Smooth muscle cell (in vitro differentiated cells): ENCODE measurements around the gene TRIM63. TPM values are rescaled to one million over a fixed set of nuclear protein-coding genes. Genes with fewer than 3 reads are reported as not detected.

Source experiments
- DNase-seq: peaks from one replicate; lab custom pipeline; 2025; ENCODE audit not compliant: unreplicated experiment; lab: John Stamatoyannopoulos, UW
- H2AFZ ChIP-seq: fragments of 200-600 bp; sonication (generic); 2 replicates; pipeline ENCODE4 v1.6.0; 2016; ENCODE audit warnings: antibody characterized with exemption, low read depth, mild to moderate bottlenecking
- H3F3A ChIP-seq: fragments of 200-600 bp; sonication (generic); 2 replicates; pipeline ENCODE4 v1.6.0; 2017; ENCODE audit warnings: antibody characterized with exemption, low read depth
- H3K27ac ChIP-seq: fragments of 200-600 bp; sonication (generic); 2 replicates; pipeline ENCODE4 v1.5.1; 2016; ENCODE audit warnings: low read depth, mild to moderate bottlenecking
- H3K27me3 ChIP-seq: fragments of 200-600 bp; sonication (generic); 2 replicates; pipeline ENCODE4 v1.6.1; 2016; ENCODE audit warnings: low read depth, mild to moderate bottlenecking
- H3K36me3 ChIP-seq: fragments of 200-600 bp; sonication (generic); 2 replicates; pipeline ENCODE4 v1.5.1; 2016; ENCODE audit warnings: low read depth
- H3K4me1 ChIP-seq: fragments of 200-600 bp; sonication (generic); 2 replicates; pipeline ENCODE4 v1.5.1; 2016; ENCODE audit warnings: low read depth
- H3K4me2 ChIP-seq: fragments of 200-600 bp; sonication (generic); 2 replicates; pipeline ENCODE4 v1.6.0; 2016; ENCODE audit warnings: mild to moderate bottlenecking
- H3K4me3 ChIP-seq: fragments of 200-600 bp; sonication (generic); 2 replicates; pipeline ENCODE4 v1.5.1; 2016; ENCODE audit warnings: mild to moderate bottlenecking
- H3K79me2 ChIP-seq: fragments of 200-600 bp; sonication (generic); 2 replicates; pipeline ENCODE4 v1.6.0; 2016; ENCODE audit warnings: low read depth, mild to moderate bottlenecking
- H3K9ac ChIP-seq: fragments of 200-600 bp; sonication (generic); 2 replicates; pipeline ENCODE4 v1.6.0; 2016; ENCODE audit warnings: low read depth
- H3K9me3 ChIP-seq: fragments of 200-600 bp; sonication (generic); replicated peaks from 2 replicates; pipeline ENCODE4 v1.5.1; 2016; ENCODE audit warnings: low read depth
- H4K20me1 ChIP-seq: fragments of 200-600 bp; sonication (generic); 2 replicates; pipeline ENCODE4 v1.6.0; 2016; ENCODE audit warnings: low read depth
- WGBS: methylation state at CpG from one replicate; pipeline ENCODE4 v1.1.7; 2016; ENCODE audit warnings: low lambda C conversion rate; 5-methylcytosine and 5-hydroxymethylcytosine counted together
- polyA plus RNA-seq: library from polyadenylated mRNA; unstranded; fragments of >200 nt; fragmentation: Nextera tagmentation; extraction: Ambion mirVana; gene quantifications from 2 replicates; pipeline ENCODE4 v1.2.1, GENCODE V29; 2016
- total RNA-seq: library from RNA; depleted of rRNA; stranded (reverse); fragments of >200 nt; gene quantifications from 2 replicates; pipeline ENCODE4 v1.2.3, GENCODE V29; 2014
- TF ChIP-seq, protein P1 (sequence below): fragments of 200-600 bp; sonication (generic); IDR thresholded peaks from 2 replicates; pipeline ENCODE4 v1.5.1; 2017; ENCODE audit warnings: borderline replicate concordance, mild to moderate bottlenecking, antibody characterized with exemption; ENCODE audit not compliant: insufficient read depth, poor library complexity, severe bottlenecking

Gene TRIM63
- total and polyA plus RNA-seq, 2 experiments from 2014 or later, result 0.14 TPM; not detected in 1

DNA sequence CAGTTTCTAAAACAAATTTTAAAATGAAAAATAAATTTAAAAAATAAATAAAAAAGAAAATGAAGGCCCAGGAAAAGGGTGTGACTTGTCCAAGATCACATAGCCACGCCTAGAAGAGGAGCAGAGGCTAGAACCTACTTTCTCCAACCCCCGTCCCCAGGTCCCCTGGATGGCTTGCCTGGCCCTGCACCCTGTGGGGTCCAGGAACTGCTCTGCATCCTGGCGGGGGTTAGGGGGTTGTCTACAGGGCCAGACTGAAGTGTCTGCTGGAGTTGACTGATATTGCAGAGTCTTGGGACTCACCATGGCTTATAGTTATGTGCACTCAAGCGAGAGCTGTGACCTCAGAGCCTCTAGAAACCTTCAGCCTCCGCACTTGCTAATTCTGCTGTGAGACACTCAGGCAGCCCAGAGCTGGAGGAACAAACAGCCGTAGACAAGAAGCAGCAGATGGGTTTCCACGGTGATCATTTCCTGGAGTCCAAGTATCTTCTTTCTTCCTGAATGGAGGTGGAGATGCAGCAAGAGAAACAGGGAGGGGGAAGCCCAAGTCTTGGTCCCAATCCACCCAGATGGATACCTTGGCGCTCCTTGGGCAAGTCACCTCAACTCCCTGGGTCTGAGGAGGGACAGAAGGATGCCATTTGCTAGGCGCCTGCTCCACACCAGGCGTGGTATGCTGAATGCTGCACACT, 51.0 kb downstream of the TRIM63 start:
- TF ChIP-seq, protein P1, sequence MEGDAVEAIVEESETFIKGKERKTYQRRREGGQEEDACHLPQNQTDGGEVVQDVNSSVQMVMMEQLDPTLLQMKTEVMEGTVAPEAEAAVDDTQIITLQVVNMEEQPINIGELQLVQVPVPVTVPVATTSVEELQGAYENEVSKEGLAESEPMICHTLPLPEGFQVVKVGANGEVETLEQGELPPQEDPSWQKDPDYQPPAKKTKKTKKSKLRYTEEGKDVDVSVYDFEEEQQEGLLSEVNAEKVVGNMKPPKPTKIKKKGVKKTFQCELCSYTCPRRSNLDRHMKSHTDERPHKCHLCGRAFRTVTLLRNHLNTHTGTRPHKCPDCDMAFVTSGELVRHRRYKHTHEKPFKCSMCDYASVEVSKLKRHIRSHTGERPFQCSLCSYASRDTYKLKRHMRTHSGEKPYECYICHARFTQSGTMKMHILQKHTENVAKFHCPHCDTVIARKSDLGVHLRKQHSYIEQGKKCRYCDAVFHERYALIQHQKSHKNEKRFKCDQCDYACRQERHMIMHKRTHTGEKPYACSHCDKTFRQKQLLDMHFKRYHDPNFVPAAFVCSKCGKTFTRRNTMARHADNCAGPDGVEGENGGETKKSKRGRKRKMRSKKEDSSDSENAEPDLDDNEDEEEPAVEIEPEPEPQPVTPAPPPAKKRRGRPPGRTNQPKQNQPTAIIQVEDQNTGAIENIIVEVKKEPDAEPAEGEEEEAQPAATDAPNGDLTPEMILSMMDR, result no peak
- no peak overlapping the region for H3K9ac ChIP-seq
- no peak overlapping the region for H3K4me3 ChIP-seq
- H3K4me1 ChIP-seq, result peaks cover 29% of the 10 kb centered on the region
- no peak overlapping the region for H2AFZ ChIP-seq
- 58% methylated on average over 10 of the region's 10 CpGs for WGBS
- no peak for DNase-seq
- H3K79me2 ChIP-seq, result no peaks in the 10 kb centered on the region
- H3K9me3 ChIP-seq, result no peaks in the 10 kb centered on the region
- H3K27ac ChIP-seq, result peak overlapping the region; percentile 86
- no peaks in the 10 kb centered on the region for H3K27me3 ChIP-seq
- no peaks in the 10 kb centered on the region for H3K36me3 ChIP-seq
- peak overlapping the region; percentile 66 for H3K4me2 ChIP-seq
- H4K20me1 ChIP-seq, result no peaks in the 10 kb centered on the region
- peaks cover 17% of the 10 kb centered on the region for H3F3A ChIP-seq

DNA sequence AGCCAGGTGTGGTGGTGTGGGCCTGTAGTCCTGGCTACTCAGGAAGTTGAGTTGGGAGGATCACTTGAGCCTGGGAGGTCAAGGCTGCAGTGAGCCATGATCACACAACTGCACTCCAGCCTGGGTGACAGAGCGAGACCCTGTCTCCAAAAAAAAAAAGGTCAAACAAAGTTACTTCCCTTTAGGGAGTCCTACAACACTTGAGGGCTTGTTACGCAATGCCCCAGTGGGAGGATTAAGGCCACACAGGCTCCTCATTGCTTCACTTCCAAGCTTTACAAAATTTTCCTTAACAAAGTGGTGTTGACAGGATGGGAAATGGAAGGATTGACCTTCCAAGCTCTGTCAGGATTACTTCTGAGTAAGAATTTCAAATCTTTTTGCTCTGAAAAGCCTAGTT, 52.1 kb downstream of the TRIM63 start:
- no peaks in the 10 kb centered on the region for H3K36me3 ChIP-seq
- H3K27ac ChIP-seq, result peak overlapping the region; percentile 86
- TF ChIP-seq, protein P1, result no peak

DNA sequence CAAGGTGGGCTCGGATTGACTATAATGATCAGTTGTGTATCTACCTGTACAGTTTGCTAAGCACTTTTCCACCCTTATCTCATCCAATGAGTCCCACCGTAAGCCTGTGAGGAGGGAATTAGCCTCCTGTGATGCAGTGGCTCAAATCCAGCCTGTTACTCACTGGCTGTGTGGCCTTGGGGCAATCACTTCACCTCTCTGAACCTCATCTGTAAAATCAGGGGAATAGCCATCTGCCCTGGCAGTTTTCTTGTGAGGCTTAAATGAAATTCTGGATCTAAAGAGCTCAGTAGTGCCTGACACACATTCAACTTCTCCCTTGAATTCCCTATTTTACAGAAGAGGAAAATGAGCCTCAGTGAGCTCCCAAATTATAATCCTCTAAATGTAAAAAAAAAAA, 53.3 kb downstream of the TRIM63 start:
- TF ChIP-seq, protein P1, result no peak
- H3K9me3 ChIP-seq, result no peaks in the 10 kb centered on the region
- peaks cover 19% of the 10 kb centered on the region for H3K4me1 ChIP-seq
- H3K27me3 ChIP-seq, result no peaks in the 10 kb centered on the region
- H3K27ac ChIP-seq, result no peak overlapping the region
- H2AFZ ChIP-seq, result no peak overlapping the region
- WGBS, result 87% methylated on average over 2 of the region's 2 CpGs
- H3K79me2 ChIP-seq, result no peaks in the 10 kb centered on the region
- no peak for DNase-seq
- H3F3A ChIP-seq, result peaks cover 12% of the 10 kb centered on the region
- H3K4me3 ChIP-seq, result no peak overlapping the region
- H3K36me3 ChIP-seq, result no peaks in the 10 kb centered on the region
- H3K4me2 ChIP-seq, result no peak overlapping the region
- no peaks in the 10 kb centered on the region for H4K20me1 ChIP-seq
- no peak overlapping the region for H3K9ac ChIP-seq

More for the DNA sequence above, 52.1 kb downstream of the TRIM63 start:
- Histone ChIP-seq H3K9ac (no peak overlapping the region), H3K4me2 (no peak overlapping the region), H3K9me3 (no peaks in the 10 kb centered on the region), H3K79me2 (no peaks in the 10 kb centered on the region), H3K4me1 (peaks cover 23% of the 10 kb centered on the region), H2AFZ (no peak overlapping the region), H4K20me1 (no peaks in the 10 kb centered on the region), H3F3A (peaks cover 12% of the 10 kb centered on the region), H3K27me3 (no peaks in the 10 kb centered on the region), H3K4me3 (no peak overlapping the region)
- no peak for DNase-seq
- 46% methylated on average over 2 of the region's 2 CpGs for WGBS

DNA sequence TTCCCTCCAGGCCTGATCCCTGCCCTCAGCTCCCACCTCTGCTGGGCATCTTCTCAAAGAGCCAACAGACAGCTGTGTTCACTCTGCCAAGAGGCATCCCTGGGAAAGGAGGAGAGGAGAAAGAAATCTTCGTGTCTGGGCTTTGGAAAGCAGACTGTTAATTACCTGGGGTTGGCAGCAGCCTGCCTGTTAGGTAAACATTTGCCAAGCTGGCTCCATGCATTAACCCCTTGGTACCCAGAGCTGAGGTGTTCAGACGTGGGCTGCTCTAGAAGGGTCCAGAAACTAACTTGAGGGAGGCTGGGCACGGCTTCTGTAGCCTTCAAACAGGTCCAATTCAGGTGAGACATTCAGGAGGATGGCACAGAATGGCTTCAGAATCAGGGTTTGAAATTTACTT, 54.6 kb downstream of the TRIM63 start:
- H3K79me2 ChIP-seq, result no peaks in the 10 kb centered on the region
- H3K27me3 ChIP-seq, result no peaks in the 10 kb centered on the region
- H2AFZ ChIP-seq, result no peak overlapping the region
- no peak overlapping the region for H3K4me3 ChIP-seq
- H3K9me3 ChIP-seq, result no peaks in the 10 kb centered on the region
- H4K20me1 ChIP-seq, result no peaks in the 10 kb centered on the region
- H3F3A ChIP-seq, result peaks cover under 1% of the 10 kb centered on the region
- H3K36me3 ChIP-seq, result no peaks in the 10 kb centered on the region
- no peak overlapping the region for H3K9ac ChIP-seq
- TF ChIP-seq, protein P1, result no peak
- H3K27ac ChIP-seq, result no peak overlapping the region
- 58% methylated on average over 3 of the region's 3 CpGs for WGBS
- peaks cover 11% of the 10 kb centered on the region for H3K4me1 ChIP-seq
- no peak for DNase-seq
- no peak overlapping the region for H3K4me2 ChIP-seq
